IMR-90 (cell line): ENCODE measurements around the gene OR5M11.

Source experiments
- MAFK ChIP-seq: IDR thresholded peaks from 2 replicates; pipeline ENCODE4 v1.6.1; 2012; ENCODE audit warnings: low read depth, low read length, improper control_type of control experiment
- MAZ ChIP-seq: IDR thresholded peaks from 2 replicates; pipeline ENCODE4 v1.6.1; 2012; ENCODE audit warnings: low read depth, mild to moderate bottlenecking, low read length, improper control_type of control experiment, moderate library complexity, borderline replicate concordance
- MXI1 ChIP-seq: IDR thresholded peaks from 2 replicates; pipeline ENCODE4 v1.6.1; 2012; ENCODE audit warnings: low read depth, mild to moderate bottlenecking, low read length, moderate library complexity, borderline replicate concordance
- POLR2A ChIP-seq: IDR thresholded peaks from 2 replicates; pipeline ENCODE4 v1.6.1; 2012; ENCODE audit warnings: mild to moderate bottlenecking, low read depth, low read length
- RCOR1 ChIP-seq: IDR thresholded peaks from 2 replicates; pipeline ENCODE4 v1.6.1; 2012; ENCODE audit warnings: mild to moderate bottlenecking, low read length, improper control_type of control experiment; ENCODE audit not compliant: insufficient replicate concordance
- TF ChIP-seq, protein P1 (sequence below): conservative IDR thresholded peaks from 2 replicates; pipeline ENCODE4 v1.5.1; 2012; ENCODE audit warnings: mild to moderate bottlenecking, low read depth, low read length, improper control_type of control experiment
- TF ChIP-seq, protein P2 (sequence below): fragments of 150-350 bp; IDR thresholded peaks from 2 replicates; pipeline ENCODE4 v1.6.1; 2017; ENCODE audit warnings: mild to moderate bottlenecking, antibody characterized with exemption, low read length, low read depth
- TF ChIP-seq, protein P3 (sequence below): fragments of 150-350 bp; IDR thresholded peaks from 2 replicates; pipeline ENCODE4 v1.6.1; 2016; ENCODE audit warnings: low read depth, mild to moderate bottlenecking, low read length, moderate library complexity, borderline replicate concordance

DNA sequence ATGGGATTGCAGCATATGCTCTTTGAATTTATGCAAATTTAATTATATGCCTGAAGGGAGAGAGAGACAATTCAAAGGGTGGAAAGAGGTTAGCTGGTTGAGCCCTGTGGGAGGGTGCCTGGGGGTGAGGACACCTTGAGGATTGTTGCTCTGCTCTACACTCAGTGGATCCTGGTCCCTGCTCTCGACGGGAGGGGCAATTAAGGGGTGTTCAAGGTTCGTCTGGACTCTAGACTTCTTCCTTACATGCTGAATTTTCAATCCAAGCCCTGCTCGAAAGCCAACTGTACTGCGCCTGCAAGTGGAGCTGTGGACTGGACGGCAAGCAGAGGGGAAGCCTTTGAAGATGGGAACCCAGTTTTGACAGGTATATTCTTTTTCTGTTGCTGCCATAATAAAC is 15.5 kb upstream of the OR5M11 start:
- no peak for TF ChIP-seq MAFK
- TF ChIP-seq MAZ: no peak
- TF ChIP-seq, protein P1, sequence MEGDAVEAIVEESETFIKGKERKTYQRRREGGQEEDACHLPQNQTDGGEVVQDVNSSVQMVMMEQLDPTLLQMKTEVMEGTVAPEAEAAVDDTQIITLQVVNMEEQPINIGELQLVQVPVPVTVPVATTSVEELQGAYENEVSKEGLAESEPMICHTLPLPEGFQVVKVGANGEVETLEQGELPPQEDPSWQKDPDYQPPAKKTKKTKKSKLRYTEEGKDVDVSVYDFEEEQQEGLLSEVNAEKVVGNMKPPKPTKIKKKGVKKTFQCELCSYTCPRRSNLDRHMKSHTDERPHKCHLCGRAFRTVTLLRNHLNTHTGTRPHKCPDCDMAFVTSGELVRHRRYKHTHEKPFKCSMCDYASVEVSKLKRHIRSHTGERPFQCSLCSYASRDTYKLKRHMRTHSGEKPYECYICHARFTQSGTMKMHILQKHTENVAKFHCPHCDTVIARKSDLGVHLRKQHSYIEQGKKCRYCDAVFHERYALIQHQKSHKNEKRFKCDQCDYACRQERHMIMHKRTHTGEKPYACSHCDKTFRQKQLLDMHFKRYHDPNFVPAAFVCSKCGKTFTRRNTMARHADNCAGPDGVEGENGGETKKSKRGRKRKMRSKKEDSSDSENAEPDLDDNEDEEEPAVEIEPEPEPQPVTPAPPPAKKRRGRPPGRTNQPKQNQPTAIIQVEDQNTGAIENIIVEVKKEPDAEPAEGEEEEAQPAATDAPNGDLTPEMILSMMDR: no peak
- TF ChIP-seq, protein P2, sequence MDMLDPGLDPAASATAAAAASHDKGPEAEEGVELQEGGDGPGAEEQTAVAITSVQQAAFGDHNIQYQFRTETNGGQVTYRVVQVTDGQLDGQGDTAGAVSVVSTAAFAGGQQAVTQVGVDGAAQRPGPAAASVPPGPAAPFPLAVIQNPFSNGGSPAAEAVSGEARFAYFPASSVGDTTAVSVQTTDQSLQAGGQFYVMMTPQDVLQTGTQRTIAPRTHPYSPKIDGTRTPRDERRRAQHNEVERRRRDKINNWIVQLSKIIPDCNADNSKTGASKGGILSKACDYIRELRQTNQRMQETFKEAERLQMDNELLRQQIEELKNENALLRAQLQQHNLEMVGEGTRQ: no peak
- TF ChIP-seq, protein P3, sequence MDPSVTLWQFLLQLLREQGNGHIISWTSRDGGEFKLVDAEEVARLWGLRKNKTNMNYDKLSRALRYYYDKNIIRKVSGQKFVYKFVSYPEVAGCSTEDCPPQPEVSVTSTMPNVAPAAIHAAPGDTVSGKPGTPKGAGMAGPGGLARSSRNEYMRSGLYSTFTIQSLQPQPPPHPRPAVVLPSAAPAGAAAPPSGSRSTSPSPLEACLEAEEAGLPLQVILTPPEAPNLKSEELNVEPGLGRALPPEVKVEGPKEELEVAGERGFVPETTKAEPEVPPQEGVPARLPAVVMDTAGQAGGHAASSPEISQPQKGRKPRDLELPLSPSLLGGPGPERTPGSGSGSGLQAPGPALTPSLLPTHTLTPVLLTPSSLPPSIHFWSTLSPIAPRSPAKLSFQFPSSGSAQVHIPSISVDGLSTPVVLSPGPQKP: no peak
- no peak for TF ChIP-seq RCOR1
- TF ChIP-seq POLR2A: no peak
- no peak for TF ChIP-seq MXI1
